NCI-H2171 treated with DMSO at 0.1 percent for 48 hours (cell line): ENCODE results near the gene NDUFV1.
A peak's percentile ranks its signal among the peaks of the same experiment; 100 is the strongest.
"Not testable (repeated sequence)": the region's sequence is repeated elsewhere in the genome, so short reads cannot be mapped to it uniquely, and the experiment has no call there.

Source experiments
- DNase-seq: peaks from one replicate; lab custom pipeline; 2025; lab: John Stamatoyannopoulos, UW

The NDUFV1 gene

GRCh38 chr11:67586568-67587250, 20.0 kb upstream of the NDUFV1 start:
- DNase-seq: no peak

GRCh38 chr11:67588136-67588503, 18.6 kb upstream of the NDUFV1 start:
- no peak for DNase-seq

- not testable (repeated sequence) for DNase-seq
Measured at GRCh38 chr11:67588899-67589415, 17.8 kb upstream of the NDUFV1 start.

DNA sequence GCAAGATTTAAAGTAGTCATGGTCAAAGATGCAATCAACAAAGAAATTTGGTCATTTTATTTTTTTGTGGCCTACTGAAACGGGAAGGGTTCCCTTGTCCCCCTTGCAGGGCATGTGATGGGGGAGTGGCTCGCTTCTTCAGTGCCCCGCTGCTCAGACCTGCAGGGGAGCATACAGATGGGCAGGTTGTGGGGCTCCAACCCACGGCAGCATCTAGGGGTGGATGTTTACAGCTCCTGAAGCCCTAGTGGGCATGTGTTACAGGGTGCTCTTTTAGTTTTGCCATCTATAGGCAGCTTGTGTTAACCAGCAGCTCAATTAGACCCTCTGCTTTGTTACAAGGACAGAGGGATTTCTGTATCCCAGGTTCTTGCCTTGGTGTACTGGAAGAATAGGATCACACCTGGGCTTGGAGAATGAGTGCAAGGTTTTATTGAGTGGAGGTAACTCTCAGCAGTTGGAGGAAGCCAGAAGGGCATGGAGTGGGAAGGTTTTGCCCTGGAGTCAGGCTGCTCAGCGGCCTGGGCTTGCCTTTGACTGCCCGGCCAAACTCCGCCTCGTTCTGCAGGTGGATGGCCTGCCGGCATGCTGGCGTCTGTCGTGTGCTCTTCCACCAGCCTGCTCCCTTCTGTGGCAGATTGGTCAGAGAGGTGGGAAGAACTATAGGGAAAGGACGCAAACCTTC, 13.7 kb upstream of the NDUFV1 start:
- DNase-seq: peak; percentile 9

- no peak for DNase-seq
Measured at GRCh38 chr11:67593565-67593905, 13.2 kb upstream of the NDUFV1 start.

GRCh38 chr11:67594480-67594879, 12.3 kb upstream of the NDUFV1 start:
- DNase-seq: no peak

DNA sequence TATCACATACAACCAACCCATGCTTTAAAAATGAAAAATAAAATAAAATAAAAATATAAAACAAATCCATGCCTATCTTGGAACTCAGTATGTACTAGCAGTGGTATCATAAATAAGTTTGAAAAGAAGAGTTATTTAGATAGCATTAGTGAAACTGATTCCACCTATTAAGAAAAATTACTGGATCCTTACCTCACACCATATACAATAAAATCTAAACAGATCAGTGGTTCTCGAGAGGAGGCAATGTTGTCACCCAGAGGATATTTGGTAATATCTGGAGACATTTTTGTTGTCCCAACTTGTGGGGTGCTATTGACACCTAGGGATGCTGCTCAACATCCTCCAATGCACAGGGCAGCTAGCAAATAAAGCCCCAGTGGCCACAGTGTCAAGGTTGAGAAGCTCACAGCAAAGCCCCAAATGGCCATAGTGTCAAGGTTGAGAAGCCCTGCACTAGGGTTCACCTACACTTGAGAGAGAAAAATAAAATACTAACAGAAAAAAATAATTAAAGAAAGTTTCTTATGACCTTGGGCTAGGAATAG, 9.9 kb upstream of the NDUFV1 start:
- DNase-seq: no peak

- DNase-seq: not testable (repeated sequence)
Measured at GRCh38 chr11:67597458-67597857, 9.3 kb upstream of the NDUFV1 start.

DNA sequence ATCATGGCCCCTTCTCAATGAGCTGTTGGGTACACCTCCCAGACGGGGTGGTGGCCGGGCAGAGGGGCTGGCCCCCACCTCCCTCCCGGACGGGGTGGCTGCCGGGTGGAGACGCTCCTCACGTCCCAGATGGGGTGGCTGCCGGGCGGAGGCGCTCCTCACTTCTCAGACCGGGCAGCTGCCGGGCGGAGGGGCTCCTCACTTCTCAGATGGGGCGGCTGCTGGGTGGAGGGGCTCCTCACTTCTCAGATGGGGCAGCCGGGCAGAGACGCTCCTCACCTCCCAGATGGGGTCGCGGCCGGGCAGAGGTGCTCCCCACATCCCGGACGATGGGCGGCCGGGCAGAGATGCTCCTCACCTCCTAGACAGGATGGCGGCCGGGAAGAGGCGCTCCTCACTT, 8.8 kb upstream of the NDUFV1 start:
- not testable (repeated sequence) for DNase-seq

GRCh38 chr11:67599149-67599548, 7.6 kb upstream of the NDUFV1 start:
- DNase-seq: no peak

DNA sequence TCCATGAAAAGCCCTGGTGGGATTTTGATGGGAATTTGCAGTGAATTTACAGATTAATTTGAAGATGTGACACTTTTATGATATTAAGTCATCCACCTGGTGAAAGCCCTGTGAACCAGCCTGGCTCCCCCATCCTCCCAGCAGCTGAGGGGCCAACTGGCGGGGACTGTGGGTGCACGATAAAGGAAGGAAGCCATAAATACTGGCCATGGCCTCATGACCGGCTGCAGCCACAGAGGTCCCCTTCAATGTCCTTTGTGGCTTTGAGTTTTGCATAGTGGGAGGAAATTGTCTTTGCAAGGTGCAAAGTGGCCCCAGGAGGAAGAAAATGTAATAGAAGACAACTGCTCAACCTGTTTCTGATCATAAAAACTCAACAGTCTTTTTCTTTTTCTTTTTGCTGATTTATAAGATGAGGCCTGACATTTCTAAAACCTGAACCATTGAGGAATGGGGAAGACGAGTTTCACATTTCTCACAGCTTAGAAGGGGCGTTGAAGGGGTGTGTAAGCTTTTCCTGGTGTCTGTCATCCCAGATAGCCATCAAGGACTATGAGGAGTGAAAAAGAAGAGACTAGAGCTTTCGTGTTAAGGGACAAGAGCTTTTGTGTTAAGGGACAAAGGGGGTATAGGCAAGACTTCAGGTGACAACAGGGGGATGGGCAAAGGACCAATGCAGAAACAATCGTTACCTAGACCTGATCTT, 6.3 kb upstream of the NDUFV1 start:
- DNase-seq: no peak

DNA sequence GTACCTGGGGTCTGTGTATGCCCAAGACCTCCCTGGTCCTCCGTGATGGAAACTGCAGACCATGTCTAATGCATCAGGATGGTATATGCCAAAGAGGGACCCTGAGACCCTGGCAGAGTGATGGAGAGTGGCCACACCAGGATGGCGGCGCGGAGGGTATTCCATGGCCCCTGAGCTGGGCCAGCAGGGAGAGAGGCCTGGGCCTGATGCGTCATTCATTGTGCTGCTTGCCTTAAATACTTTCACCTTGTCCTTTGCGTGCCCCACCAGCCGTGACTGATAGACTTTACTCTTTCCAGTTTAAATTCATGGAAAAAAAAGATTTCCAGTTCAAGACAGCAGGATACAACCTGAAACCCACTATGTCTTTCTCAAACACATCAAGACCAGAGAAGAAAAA, 5.6 kb upstream of the NDUFV1 start:
- no peak for DNase-seq

- DNase-seq: not testable (repeated sequence)
Measured at GRCh38 chr11:67604119-67604518, 2.6 kb upstream of the NDUFV1 start.

DNA sequence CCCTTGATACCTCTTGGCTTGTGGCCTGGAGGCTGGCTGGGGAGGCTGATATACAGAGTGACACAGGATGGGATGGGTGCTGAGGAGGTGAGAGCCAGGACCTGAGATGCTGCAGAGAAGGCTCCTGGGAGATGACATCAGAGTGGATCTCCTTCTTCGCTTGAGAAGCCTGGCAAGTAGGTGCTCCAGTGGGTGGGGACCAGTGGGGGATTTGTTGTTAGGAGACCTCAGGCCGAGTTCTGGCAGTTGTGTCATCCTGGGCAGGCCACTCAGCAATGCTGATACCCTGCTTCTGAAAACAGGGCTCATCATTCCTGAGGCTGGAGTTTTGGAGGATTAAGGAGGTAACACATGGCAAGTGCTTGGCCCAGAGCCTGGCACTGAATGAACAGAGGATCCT, 1.9 kb upstream of the NDUFV1 start:
- DNase-seq: no peak

GRCh38 chr11:67605231-67606011, 1.3 kb upstream of the NDUFV1 start:
- DNase-seq: no peak

GRCh38 chr11:67606093-67606491, 644 bp upstream of the NDUFV1 start:
- DNase-seq: no peak

GRCh38 chr11:67607507-67607906, 771 bp downstream of the NDUFV1 start:
- DNase-seq: no peak

DNA sequence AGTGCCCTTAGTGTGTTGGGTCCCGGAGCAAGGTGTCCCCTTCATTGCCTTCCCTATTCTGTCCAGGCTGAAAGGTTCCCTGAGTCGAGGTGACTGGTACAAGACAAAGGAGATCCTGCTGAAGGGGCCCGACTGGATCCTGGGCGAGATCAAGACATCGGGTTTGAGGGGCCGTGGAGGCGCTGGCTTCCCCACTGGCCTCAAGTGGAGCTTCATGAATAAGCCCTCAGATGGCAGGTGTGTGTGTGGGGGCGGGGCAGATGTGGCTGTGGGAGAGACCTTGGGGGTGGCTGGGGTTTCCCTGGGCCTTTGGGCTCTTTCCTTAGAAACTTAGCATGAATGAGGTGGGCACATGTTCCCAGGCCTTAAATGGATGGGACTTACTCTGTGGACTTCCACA, 1.8 kb downstream of the NDUFV1 start:
- no peak for DNase-seq

GRCh38 chr11:67609316-67609715, 2.6 kb downstream of the NDUFV1 start:
- no peak for DNase-seq

GRCh38 chr11:67610302-67610868, 3.6 kb downstream of the NDUFV1 start:
- no peak for DNase-seq

DNA sequence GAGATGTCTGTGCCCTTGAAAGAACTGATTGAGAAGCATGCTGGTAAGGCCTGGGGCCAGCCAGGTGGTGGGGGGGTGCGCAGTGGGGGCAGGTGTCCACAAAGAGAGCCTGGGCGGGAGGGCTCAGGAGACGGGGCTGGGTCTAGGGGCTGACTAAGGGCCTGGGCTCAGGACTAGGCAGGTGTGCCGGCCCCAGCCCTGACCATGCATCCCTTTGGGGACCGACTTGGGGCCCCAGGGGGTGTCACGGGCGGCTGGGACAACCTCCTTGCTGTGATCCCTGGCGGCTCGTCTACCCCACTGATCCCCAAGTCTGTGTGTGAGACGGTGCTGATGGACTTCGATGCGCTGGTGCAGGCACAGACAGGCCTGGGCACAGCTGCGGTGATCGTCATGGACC, 4.4 kb downstream of the NDUFV1 start:
- no peak for DNase-seq
